Fibroblast of the aortic adventitia (primary cell): ENCODE results near the gene MFSD2A. TPM values are rescaled to one million over a fixed set of nuclear protein-coding genes. Genes with fewer than 3 reads are reported as not detected.
A peak's percentile ranks its signal among the peaks of the same experiment; 100 is the strongest.

ENCODE experiments used
- DNase-seq: peaks from one replicate; pipeline ENCODE4 v3.0.0-alpha.2; 2010; ENCODE audit warnings: low read depth
- H3K4me3 ChIP-seq: 2 replicates; pipeline ENCODE4 v1.5.1; 2011; ENCODE audit warnings: low read depth, mild to moderate bottlenecking, control low read depth, low read length, moderate library complexity
- total RNA-seq: library from RNA; depleted of rRNA; stranded (reverse); fragments of >200 nt; gene quantifications from 2 replicates; pipeline ENCODE4 v1.2.3, GENCODE V29; 2012; ENCODE audit warnings: low replicate concordance
- TF ChIP-seq, protein P1 (sequence below): IDR thresholded peaks from 2 replicates; pipeline ENCODE4 v1.5.1; 2011; ENCODE audit warnings: mild to moderate bottlenecking, low read length, control low read depth, inconsistent platforms; ENCODE audit not compliant: insufficient read depth

MFSD2A gene
- total RNA-seq, 1 donor = 2.3 TPM

DNA sequence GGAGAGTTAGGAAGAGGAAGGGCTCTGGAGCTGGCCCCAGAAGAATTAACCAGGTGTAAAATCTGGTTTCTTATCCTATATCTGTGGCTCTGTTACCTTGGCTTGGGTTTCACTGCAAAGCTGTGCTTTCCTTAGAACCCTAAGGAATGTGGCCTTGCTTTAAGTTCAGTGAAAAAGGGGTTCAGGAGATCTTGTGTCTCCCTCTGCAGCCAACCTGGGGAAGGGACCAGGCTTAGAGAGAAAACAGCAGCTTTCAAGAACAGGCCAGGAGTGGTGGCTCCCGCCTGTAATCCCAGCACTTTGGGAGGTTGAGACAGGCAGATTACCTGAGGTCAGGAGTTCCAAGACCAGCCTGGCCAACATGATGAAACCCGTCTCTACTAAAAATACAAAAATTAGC, 37.1 kb upstream of the MFSD2A start:
- DNase-seq = no peak
- H3K4me3 ChIP-seq = no peak overlapping the region
- TF ChIP-seq, protein P1, sequence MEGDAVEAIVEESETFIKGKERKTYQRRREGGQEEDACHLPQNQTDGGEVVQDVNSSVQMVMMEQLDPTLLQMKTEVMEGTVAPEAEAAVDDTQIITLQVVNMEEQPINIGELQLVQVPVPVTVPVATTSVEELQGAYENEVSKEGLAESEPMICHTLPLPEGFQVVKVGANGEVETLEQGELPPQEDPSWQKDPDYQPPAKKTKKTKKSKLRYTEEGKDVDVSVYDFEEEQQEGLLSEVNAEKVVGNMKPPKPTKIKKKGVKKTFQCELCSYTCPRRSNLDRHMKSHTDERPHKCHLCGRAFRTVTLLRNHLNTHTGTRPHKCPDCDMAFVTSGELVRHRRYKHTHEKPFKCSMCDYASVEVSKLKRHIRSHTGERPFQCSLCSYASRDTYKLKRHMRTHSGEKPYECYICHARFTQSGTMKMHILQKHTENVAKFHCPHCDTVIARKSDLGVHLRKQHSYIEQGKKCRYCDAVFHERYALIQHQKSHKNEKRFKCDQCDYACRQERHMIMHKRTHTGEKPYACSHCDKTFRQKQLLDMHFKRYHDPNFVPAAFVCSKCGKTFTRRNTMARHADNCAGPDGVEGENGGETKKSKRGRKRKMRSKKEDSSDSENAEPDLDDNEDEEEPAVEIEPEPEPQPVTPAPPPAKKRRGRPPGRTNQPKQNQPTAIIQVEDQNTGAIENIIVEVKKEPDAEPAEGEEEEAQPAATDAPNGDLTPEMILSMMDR = peak; percentile 28

- H3K4me3 ChIP-seq = no peak overlapping the region
- DNase-seq = peak; percentile 65
- TF ChIP-seq, protein P1 = peak; percentile 63
Observed at GRCh38 chr1:39919545-39919944, 35.4 kb upstream of the MFSD2A start.

DNA sequence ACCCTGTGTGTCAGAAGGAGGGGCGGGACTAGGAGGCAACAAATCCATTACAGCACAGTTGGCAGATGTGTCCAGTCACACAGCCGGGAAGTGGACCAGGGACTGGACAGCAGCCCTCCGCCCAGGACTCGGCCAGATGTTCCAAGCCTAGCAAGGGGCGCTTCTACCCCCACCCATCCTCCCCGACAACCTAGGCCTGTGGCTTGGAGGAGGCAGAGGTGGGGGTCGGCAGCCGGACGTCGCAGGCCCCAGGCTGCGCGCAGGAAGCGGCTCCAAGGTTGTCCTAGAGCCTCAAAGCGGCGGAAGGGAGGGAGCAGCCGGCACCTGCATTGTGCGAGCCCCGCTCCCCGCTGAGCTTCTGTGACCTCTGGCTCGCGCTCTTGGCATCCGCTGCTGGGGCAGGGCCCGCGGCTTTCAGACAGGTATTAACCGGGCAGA, 32.7 kb upstream of the MFSD2A start:
- no peak for DNase-seq
- H3K4me3 ChIP-seq = no peak overlapping the region
- TF ChIP-seq, protein P1 = no peak

- peak; percentile 15 for DNase-seq
- H3K4me3 ChIP-seq = no peak overlapping the region
- TF ChIP-seq, protein P1 = no peak
Observed at GRCh38 chr1:39925721-39926342, 29.1 kb upstream of the MFSD2A start.

- TF ChIP-seq, protein P1 = no peak
- no peak overlapping the region for H3K4me3 ChIP-seq
- DNase-seq = peak; percentile 18
Observed at GRCh38 chr1:39926343-39926793, 28.6 kb upstream of the MFSD2A start.

- no peak overlapping the region for H3K4me3 ChIP-seq
- TF ChIP-seq, protein P1 = no peak
- peak; percentile 4 for DNase-seq
Observed at GRCh38 chr1:39926820-39927219, 28.1 kb upstream of the MFSD2A start.

DNA sequence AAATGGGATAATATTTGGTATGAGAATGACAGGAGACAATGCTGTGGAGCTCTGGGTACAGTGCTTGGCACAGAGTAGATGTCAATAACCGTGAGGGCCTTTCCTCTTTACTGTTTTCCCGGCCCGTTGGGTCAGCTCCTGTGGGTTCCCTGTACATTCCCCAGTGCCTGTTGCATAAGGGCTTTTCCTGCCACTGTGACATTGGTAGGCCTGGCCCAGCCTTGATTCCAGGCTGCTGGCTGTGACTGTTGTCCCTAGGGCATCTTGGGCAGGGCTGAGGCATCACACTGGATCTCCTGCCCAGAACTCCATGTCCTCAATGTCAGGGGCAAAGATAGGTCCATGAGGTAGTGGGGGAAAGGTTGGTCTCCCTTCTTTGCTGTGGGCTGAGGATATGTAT, 27.4 kb upstream of the MFSD2A start:
- TF ChIP-seq, protein P1 = no peak
- no peak for DNase-seq
- H3K4me3 ChIP-seq = no peak overlapping the region
